HG03457 (cell line): ENCODE results near the gene PNMA5.

Experiments used
- ATAC-seq: cut with Tn5 transposase; IDR thresholded peaks from one replicate; pipeline ENCODE4 v1.9.1; 2021; ENCODE audit warnings: moderate number of reproducible peaks; ENCODE audit not compliant: unreplicated experiment

The PNMA5 gene

DNA sequence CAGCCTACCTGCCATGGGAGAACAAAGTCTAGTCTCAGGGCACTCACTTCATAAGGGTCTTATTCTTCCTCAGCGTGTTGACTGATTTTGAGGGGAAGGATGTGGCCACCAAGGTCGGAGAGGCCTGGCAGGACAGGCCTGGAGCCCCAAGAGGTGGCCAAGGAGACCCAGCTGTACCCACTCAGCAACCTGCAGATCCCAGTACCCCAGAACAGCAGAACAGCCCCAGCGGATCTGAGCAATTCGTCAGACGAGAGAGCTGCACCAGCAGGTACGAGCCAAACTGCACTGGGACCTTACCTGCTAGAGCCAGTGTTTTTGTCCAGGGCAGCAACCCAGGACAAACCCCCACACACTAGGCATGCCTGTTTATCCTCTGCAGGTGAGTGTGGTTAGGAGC, 34.3 kb downstream of the PNMA5 start:
- ATAC-seq: no peak

DNA sequence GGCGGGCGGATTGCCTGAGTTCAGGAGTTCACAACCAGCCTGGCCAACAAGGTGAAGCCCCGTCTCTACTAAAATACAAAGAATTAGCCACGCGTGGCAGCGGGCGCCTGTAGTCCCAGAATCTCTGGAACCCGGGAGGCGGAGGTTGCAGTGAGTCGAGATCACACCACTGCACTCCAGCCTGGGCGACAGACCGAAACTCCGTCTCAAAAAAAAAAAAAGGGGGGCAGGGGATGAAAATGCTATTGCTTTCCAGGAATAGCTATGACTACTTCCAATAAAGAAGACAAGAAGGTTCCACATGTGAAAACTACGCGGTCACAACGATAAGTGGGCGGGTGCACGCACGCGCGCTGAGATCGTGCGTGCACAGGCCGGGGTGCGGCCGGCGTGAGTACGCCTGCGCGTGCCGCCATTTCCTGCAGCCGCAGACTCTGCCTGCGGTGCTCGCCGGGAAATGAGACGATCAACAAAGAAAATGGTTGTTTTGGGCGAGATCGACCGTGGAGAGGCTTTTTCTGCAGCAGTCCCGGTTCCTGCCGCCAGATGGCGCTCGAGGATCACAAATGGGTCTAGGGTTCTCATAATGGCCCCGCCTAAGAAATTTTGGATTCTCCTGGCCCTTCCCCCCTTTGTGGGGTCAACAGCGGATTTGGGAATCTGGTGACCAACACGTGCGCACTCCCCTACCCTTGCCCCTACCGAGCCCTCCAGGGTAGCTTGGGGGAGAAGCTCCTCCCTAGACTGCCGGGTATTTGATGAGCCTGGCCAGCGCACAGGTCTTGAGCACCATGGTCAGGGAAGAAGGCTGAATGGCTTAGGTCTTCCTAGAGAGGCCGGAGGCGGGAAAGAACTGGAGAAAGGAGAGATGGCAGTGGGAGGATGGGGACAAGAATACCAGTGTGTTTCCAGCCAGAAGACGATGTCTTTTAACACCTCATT, 35.1 kb downstream of the PNMA5 start:
- ATAC-seq: peak; percentile 86

DNA sequence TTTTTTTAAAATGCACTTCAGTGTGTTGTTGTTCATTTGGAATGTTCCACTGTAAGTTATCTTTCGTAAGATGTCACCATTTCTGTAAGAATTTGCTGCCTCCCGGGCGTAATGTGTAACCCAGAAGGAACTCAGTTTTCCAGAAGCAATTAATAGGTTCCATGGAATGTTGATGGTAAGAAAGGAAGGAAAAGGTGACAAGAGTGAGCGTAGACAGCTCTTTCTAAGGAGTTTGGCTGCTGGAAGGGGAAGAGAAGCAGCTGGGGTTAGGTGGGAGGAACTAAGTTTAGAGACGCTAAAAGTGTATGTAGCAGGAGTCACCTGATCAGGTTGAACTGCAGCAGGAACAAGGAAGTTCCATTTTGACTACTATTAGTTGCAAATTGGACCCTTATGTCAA, 35.9 kb downstream of the PNMA5 start:
- no peak for ATAC-seq

DNA sequence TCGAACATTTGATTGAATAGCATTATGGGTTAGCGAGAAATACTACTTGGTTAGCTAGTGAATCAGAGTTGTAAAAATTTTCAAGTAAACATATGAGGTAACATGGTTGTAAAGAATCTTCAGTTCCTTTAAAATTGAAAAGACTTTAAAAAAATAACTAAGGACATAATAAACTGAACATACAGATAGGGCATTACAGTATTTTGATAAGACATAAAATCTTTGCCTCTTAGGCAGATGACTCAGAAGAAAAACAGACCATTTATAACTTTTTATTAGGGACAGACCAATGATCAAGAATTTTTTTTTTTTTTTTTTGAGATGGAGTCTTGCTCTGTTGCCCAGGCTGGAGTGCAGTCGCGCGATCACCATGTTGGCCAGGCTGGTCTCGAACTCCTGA, 43.1 kb downstream of the PNMA5 start:
- ATAC-seq: no peak

DNA sequence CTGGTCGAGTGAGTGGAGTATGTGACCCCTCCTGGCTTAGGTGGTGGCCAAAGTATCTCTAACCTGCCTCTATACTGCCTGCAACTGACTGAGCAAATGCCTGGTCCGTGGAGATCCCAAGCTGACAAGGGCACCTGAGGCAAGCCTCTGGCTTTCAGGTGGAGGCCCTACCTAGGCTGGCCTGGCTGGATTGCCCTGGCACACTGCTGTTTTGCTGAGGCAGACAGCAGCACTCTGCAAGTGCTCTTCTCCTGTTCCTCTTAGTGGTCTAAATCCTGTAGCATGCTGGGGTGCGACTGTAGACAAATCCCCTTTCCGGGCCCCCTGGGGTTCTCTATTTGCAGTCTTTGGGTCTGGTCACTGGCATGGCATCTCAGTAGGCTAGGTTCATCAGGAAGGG, 44.8 kb downstream of the PNMA5 start:
- no peak for ATAC-seq

DNA sequence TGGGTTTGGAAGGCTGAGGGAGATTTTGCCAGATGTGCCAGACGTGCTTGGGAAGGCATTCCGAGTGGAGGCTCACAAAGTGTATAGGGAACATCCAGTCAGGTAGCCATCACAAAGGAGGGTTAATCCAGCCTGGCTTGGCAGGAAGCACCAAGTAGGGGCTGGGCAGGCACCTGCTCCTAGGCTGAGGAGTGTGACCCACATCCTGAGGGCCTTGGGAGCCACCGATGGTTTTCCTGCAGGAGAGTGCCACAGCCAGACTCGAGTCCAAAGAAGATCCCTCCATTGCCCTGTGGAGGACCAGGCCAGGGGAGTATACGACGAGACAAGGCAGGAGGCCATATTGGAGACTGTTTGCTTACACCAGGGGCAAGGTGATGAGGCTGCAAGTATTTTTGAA, 47.2 kb downstream of the PNMA5 start:
- ATAC-seq: no peak

DNA sequence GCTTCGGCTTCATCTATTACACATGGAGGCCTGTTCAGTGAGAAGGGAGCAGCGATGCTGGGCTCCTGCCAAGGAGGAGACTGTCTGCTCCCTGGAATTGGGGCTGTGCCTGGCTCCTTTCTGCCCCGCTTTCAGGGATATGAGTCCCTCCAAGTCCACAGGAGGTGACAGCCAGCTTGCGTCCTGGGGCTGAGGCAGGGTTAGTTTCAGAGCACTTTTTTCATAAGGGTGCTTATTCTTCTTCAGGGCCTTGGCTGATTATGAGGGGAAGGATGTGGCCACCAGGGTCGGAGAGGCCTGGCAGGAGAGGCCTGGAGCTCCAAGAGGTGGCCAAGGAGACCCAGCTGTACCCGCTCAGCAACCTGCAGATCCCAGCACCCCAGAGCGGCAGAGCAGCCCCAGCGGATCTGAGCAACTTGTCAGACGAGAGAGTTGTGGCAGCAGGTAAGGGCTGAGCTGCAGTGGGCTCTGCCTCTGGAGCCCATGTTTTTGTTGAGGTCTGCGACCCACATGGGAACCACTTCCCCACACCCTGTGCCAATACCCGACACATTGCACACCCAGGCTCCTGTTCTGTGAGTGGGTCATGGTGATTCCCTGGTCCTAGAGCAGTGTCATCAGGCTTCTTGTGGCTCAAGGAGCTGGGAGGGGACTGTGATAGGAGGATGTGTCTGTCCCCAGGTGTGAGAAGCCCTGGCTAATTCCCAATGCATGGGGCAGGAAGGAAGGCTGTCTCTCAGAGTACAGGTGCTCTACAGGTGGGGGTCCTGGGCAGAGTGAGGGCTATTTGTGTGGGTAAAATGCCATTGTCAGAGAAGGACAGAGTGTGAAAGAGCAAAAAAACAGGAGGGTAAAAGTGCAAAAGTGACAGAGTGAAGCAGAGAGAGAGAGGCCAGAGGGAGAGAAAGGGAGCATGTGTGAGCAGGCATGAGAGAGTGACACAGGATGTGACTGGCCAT, 48.6 kb downstream of the PNMA5 start:
- ATAC-seq: no peak

DNA sequence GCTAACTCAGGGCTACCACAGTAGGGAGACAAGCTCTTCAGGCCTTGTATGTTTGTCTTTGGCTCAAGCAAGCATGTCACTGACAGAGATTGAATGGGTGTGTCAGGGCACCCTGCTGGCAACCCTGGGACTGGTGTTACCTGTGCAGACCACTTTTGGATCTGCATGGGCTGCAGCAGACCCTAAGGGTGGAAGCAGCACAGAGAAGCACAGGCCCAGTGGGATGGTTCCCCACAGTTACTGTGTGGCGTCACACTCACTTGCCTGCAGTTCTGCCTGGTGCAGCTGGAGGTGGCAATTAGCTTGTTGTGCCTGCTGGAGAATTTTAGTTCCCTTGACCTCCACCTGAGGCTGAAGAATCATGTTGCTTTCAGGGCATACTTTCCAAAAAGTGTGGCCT, 50.1 kb downstream of the PNMA5 start:
- ATAC-seq: no peak

DNA sequence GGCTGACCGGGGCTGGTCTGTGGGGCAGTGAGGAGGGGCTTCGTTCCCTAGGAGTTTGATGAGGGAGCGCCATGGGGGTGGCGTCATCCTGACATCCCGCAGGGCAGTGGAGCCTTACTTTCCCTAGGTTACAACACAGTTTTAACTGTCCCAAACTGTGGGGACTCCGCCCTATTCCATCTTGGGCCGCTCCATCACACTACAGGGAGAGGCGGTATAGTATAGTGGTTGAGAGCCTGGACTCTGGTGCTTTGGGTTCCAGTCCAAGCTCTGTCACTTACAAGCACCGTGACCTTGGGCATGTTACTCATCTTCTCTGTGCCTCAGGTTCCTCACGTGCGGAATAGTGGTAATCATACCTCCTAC, 51.9 kb downstream of the PNMA5 start:
- ATAC-seq: no peak

DNA sequence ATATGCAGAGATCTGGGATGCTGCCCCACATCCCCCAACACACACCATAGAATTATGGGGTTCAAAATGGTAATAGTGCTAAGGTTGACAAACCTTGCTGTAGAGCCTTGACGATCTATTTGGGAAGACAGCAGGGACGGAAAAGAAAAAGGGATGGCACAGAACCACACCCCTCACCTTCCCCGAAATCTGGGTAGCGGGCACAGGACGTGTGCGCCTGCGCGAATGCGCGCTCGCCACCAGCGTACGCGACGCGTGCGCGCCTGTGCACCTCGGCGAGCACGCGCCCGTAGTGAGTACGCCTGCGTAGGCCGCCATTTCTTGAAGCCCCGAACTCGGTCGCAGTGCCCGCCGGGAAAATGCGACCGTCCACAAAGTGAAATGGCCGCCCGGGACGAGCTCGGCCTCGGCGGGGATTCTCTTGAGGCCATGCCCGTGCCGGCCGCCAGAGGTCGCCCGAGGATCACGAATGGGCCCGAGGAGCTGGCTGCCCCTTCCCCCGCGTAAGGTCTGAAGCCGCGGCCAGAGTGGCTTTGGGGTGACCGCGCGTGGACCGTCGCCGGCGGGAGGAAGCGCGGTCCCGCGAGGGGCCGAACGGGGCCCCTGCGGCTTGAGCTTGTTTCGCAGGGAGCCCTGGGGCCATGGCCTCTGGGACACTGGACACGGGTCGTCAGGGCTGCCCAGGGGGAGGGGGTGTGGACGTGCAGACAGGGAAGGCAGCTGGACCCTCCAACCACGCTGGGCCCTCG, 52.4 kb downstream of the PNMA5 start:
- ATAC-seq: peak; percentile 86
